LNCaP clone FGC (cell line): ENCODE results near the gene OR1E2.
"Not testable (repeated sequence)": the region's sequence is repeated elsewhere in the genome, so short reads cannot be mapped to it uniquely, and the experiment has no call there.

Experiments
- DNase-seq: peaks from one replicate; pipeline ENCODE4 v3.0.0-alpha.2; 2011; ENCODE audit warnings: low read depth
- H3K4me3 ChIP-seq: 2 replicates; pipeline ENCODE4 v1.5.1; 2011; ENCODE audit warnings: mild to moderate bottlenecking, low read depth, low read length, control low read depth
- TF ChIP-seq, protein P1 (sequence below): IDR thresholded peaks from 2 replicates; pipeline ENCODE4 v1.5.1; 2012; ENCODE audit warnings: mild to moderate bottlenecking; ENCODE audit not compliant: control insufficient read depth, insufficient read depth; ENCODE audit errors: extremely low read depth

Gene OR1E2

DNA sequence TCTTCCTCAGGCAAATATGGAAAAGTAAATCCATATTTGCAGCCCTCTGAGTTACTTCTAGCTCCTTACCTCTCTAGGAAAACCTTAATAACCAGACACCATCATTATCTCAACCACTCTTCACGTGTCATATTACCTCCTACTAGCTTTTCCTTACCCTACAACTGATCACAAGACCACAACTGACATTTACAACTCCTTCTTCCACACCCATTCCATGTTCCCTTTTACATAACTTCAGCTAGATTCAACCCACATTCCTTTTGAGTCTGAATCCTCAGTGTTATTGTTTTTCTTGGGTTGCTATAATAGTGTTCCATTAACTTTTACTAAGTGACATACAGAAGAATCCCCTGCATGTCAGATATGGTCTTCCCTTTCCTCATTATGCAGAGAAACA, 4.7 kb upstream of the OR1E2 start:
- DNase-seq = no peak
- H3K4me3 ChIP-seq = no peak overlapping the region
- TF ChIP-seq, protein P1, sequence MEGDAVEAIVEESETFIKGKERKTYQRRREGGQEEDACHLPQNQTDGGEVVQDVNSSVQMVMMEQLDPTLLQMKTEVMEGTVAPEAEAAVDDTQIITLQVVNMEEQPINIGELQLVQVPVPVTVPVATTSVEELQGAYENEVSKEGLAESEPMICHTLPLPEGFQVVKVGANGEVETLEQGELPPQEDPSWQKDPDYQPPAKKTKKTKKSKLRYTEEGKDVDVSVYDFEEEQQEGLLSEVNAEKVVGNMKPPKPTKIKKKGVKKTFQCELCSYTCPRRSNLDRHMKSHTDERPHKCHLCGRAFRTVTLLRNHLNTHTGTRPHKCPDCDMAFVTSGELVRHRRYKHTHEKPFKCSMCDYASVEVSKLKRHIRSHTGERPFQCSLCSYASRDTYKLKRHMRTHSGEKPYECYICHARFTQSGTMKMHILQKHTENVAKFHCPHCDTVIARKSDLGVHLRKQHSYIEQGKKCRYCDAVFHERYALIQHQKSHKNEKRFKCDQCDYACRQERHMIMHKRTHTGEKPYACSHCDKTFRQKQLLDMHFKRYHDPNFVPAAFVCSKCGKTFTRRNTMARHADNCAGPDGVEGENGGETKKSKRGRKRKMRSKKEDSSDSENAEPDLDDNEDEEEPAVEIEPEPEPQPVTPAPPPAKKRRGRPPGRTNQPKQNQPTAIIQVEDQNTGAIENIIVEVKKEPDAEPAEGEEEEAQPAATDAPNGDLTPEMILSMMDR = no peak

DNA sequence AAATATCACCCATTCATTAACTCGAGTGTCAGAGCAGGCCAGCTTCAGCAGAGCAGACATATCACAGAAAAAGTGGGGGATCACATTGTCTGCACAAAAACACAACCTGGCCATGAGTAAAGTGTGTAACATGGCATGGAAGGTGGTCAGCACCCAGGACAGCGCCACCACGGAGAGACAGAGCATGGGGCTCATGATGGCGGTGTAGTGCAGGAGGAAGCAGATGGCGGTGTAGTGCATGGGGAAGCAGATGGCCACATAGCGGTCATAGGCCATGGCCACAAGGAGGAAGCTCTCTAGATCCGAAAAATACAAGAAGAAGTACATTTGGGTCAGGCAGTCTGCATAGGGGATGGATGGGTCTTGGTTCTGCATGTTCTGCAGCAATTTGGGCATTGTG, 426 bp downstream of the OR1E2 start:
- H3K4me3 ChIP-seq, DNase-seq: not testable (repeated sequence)

DNA sequence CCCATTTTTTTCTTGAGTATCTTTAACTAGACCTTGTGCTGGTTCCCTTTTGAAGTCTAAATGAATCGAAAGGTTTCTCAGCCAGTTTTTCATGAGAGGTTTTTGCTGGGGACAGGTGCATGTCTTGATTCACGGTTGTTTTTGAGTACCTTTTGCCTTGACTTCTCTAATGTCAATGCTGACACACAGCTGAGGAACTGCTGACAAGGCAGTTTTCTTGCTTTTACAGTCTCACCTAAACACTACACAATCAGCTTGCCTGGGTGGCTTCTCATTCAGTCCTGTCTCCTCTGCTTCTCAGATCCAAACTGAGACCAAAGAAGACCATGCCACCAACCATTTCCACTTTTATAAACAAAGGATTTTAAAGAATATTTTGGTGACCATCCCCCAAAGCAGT, 15.4 kb downstream of the OR1E2 start:
- no peak for DNase-seq
- no peak overlapping the region for H3K4me3 ChIP-seq
- TF ChIP-seq, protein P1 = no peak

DNA sequence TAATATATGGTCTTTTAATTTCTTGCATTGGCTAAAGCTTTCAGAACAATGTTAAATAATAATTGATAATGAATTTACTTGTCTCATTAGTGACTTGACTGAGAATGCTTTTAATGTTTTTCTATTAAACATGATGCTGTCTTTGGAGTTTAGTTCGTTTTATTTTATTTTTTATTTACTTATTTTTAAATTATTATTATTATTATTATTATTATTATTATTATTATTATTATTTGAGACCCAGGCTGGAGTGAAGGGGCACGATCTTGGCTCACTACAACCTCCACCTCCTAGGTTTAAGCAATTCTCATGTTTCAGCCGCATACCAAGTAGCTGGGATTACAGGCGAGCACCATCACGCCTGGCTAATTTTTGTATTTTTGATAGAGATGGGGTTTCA, 18.0 kb downstream of the OR1E2 start:
- TF ChIP-seq, protein P1 = no peak
- DNase-seq = no peak
- no peak overlapping the region for H3K4me3 ChIP-seq

DNA sequence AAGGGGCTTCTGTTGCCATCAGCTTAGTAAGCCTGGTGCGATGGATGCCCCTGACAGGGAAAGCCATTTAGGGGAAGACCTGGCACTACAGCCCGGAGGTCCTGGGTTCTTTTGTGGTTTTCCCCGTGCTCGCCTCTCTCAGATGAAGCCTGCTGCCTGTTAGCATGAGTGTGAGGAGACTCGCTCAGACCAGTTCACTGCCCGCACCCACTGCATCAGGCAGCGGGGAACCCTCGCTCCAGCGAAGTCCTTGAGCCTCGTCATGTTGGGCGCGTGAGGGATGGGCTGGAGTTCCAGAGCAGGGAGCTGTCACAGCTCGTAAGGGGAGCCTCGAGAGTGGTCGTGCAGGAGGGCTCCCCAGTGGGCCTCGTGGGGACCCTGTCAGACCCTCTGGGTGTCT, 21.4 kb downstream of the OR1E2 start:
- not testable (repeated sequence) for H3K4me3 ChIP-seq, DNase-seq

DNA sequence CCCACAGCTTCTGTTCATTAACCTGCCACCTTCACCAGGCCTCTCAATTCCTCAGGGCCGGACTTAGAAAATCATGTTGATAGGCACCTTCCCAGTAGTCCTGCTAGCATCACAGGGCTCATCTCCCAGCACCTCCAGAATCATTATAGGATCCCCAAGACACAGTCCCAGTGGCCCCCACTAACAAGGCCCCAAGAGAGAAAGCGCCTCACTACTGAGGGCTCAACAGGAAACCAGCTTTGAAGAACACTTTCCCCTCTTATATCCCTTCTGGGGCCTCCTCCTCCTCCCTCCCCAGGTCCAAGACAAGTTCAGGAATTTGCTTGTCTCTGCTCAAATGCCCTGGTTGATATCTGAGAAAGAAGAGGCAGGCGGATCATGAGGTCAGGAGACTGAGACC, 22.6 kb downstream of the OR1E2 start, which contains the start of gene OR3A3:
OR3A3 (plus strand) TSS at position 301 of the 400 bp plus-strand sequence.
- no peak for DNase-seq
- H3K4me3 ChIP-seq = no peak within 1 kb of the TSS
- TF ChIP-seq, protein P1 = no peak

DNA sequence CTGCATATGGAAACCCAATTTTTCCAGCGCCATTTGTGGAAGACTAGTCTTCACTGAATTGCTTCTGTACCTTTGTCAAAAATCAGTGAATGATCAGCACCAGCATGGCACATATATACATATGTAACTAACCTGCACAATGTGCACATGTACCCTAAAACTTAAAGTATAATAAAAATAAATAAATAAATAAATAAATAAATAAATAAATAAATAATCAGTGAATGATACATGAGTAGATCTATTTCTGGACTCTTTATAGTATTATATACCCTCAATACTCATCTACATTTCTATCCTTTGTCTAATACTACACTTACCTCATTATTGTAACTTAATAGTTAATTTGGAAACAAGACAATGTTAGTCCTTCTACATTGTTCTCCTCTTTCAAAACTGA, 29.8 kb downstream of the OR1E2 start:
- H3K4me3 ChIP-seq, DNase-seq: not testable (repeated sequence)

DNA sequence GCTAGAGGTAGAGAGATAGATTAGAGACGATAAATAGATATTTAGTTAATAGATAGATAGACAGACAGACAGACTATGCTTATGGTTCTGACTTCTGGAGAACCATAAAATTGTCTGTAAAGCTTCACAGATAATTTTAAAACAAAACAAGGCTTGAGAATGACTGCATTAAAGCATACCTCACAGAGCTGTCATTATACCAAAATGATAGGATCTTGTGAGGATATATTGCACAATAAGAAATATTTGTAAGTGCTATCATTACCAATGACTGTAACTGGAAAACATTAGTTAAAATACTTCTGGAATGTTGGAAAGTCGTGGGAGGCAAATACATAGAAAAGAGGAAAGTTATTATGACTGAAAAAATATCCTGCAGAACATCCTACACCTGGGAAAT, 31.9 kb downstream of the OR1E2 start:
- TF ChIP-seq, protein P1 = no peak
- no peak overlapping the region for H3K4me3 ChIP-seq
- DNase-seq = no peak

DNA sequence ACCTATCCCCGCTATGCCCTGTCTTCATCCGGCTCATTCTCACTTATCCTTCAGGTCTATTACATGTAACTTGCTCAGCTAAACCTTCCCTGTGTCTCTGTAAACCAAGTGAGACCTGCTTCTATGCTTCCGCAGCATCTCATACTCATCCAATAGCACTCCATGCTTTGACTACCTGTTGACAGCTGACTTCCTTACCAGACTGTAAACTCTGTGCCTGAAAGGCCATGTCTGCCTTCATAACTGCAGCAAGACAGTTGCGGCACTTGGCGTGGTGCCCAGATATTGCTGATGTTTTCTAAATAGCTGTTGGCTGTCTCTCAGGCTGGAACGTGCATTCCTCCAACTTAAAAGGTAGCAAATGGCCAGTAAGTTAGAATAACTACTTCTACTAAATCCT, 33.6 kb downstream of the OR1E2 start:
- no peak for DNase-seq

More for the DNA sequence above, 33.6 kb downstream of the OR1E2 start:
- no peak overlapping the region for H3K4me3 ChIP-seq
- TF ChIP-seq, protein P1 = no peak
